ENCODE data around the gene OR1L1. TPM values are rescaled to one million over a fixed set of nuclear protein-coding genes. Genes with fewer than 3 reads are reported as not detected.

OR1L1 gene
- polyA plus RNA-seq, 3 donors = not detected

DNA sequence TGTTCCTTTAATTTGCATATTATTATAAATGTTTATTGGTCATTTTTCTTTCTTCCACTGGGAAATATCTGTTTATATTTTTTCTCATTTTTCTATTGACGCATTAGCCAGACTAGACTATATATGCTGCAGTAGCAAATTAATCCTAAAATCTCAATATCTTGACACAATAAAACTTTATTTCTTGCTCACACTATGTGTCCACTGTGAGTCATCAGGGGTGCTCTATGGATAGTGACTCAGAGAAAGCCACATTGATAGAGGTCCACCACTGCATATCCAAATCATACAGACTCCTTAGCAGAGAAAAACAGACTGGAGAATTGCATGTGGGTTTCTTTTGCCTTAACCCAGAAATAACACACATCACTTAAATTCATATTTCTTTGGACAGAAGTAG is 34.2 kb downstream of the OR1L1 start:
- no peaks in the 10 kb centered on the region for H3K27me3 ChIP-seq (ENCODE audit: control insufficient read depth in 2 of 2, insufficient read depth in 2 of 2, low read length in 2 of 2)
- no peak overlapping the region for H3K4me2 ChIP-seq (replicated peaks; ENCODE audit: extremely low read depth, low read length, poor library complexity, severe bottlenecking)
- H3K27ac ChIP-seq (ENCODE audit: low read depth in 1 of 2, low read length in 2 of 2) = no peak overlapping the region
- no peaks in the 10 kb centered on the region for H3K36me3 Mint-ChIP-seq
- no peak overlapping the region for H3K4me3 ChIP-seq (replicated peaks in 1 of 3; ENCODE audit: low read depth in 2 of 3, low read length in 3 of 3)
- WGBS (ENCODE audit: insufficient coverage) = no CpG with 5 or more reads among the region's 1 CpG
- H3K27me3 Mint-ChIP-seq (ENCODE audit: low read depth in 3 of 3) = peaks cover 0 to 2% (median 0%) of the 10 kb centered on the region in 3 donors
- no peak overlapping the region for H3K4me3 Mint-ChIP-seq
- H3K36me3 ChIP-seq (replicated peaks in 1 of 2; ENCODE audit: control insufficient read depth in 1 of 2, insufficient read depth in 2 of 2, low read length in 2 of 2) = no peaks in the 10 kb centered on the region
- no peaks in the 10 kb centered on the region for H4K20me1 ChIP-seq (ENCODE audit: insufficient read depth, low read length)
- no peak for DNase-seq
- H3K79me2 ChIP-seq (ENCODE audit: insufficient read depth, low read length) = no peaks in the 10 kb centered on the region
- peaks cover 0 to 6% of the 10 kb centered on the region in 2 donors for H3K9me3 ChIP-seq (replicated peaks in 1 of 2; ENCODE audit: control insufficient read depth in 1 of 2, insufficient read depth in 1 of 2, low read length in 2 of 2)
- no peaks in the 10 kb centered on the region for H3K4me1 ChIP-seq (ENCODE audit: control insufficient read depth in 1 of 2, insufficient read depth in 2 of 2, low read length in 2 of 2)
- H3K9me3 Mint-ChIP-seq = peaks cover 0 to 9% (median 5%) of the 10 kb centered on the region in 7 donors
- H2AFZ ChIP-seq (ENCODE audit: insufficient read depth, low read depth, low read length, poor library complexity, severe bottlenecking) = no peak overlapping the region
- TF ChIP-seq, protein P1, sequence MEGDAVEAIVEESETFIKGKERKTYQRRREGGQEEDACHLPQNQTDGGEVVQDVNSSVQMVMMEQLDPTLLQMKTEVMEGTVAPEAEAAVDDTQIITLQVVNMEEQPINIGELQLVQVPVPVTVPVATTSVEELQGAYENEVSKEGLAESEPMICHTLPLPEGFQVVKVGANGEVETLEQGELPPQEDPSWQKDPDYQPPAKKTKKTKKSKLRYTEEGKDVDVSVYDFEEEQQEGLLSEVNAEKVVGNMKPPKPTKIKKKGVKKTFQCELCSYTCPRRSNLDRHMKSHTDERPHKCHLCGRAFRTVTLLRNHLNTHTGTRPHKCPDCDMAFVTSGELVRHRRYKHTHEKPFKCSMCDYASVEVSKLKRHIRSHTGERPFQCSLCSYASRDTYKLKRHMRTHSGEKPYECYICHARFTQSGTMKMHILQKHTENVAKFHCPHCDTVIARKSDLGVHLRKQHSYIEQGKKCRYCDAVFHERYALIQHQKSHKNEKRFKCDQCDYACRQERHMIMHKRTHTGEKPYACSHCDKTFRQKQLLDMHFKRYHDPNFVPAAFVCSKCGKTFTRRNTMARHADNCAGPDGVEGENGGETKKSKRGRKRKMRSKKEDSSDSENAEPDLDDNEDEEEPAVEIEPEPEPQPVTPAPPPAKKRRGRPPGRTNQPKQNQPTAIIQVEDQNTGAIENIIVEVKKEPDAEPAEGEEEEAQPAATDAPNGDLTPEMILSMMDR (IDR thresholded peaks at IDR 0.05) = no peak
- H3K4me1 Mint-ChIP-seq = no peaks in the 10 kb centered on the region
- intact Hi-C loops (cut with micrococcal nuclease) = no loop called here
- H3K27ac Mint-ChIP-seq = no peak overlapping the region
- H3K9ac ChIP-seq (ENCODE audit: insufficient read depth, low read length, poor library complexity, severe bottlenecking) = no peak overlapping the region

Other genes with a start within 250 kb of the OR1L1 start
- gene OR1J1, start 183.8 kb upstream of the OR1L1 start, polyA plus RNA-seq = not detected
- not detected for gene OR1J2, start 150.9 kb upstream of the OR1L1 start, polyA plus RNA-seq
- not detected for gene OR1J4, start 142.6 kb upstream of the OR1L1 start, polyA plus RNA-seq
- gene OR1N1, start 134.4 kb upstream of the OR1L1 start, polyA plus RNA-seq = not detected
- not detected for gene OR1N2, start 108.6 kb upstream of the OR1L1 start, polyA plus RNA-seq
- not detected for gene OR1L8, start 78.3 kb upstream of the OR1L1 start, polyA plus RNA-seq
- not detected for gene OR1Q1, start 47.0 kb upstream of the OR1L1 start, polyA plus RNA-seq
- not detected for gene OR1B1, start 4.1 kb upstream of the OR1L1 start, polyA plus RNA-seq
- not detected for gene OR1L3, start 13.4 kb downstream of the OR1L1 start, polyA plus RNA-seq
- not detected for gene OR1L4, start 62.3 kb downstream of the OR1L1 start, polyA plus RNA-seq
- not detected for gene OR1L6, start 80.6 kb downstream of the OR1L1 start, polyA plus RNA-seq
- not detected for gene OR5C1, start 127.2 kb downstream of the OR1L1 start, polyA plus RNA-seq
- not detected for gene OR1K1, start 138.4 kb downstream of the OR1L1 start, polyA plus RNA-seq
- gene PDCL, start 166.9 kb downstream of the OR1L1 start, polyA plus RNA-seq = 1 to 10 TPM; 3.3 to 8.2 (median 7.2) TPM
- gene RC3H2, start 243.6 kb downstream of the OR1L1 start, polyA plus RNA-seq = 10 to 100 TPM; 11.3 to 24.6 (median 11.8) TPM